K562 (cell line): ENCODE measurements around the gene CENPX. TPM values are rescaled to one million over a fixed set of nuclear protein-coding genes. Genes with fewer than 3 reads are reported as not detected.

ENCODE experiments used
- CBX8 ChIP-seq: fragments of 200-600 bp; sonication (generic); IDR thresholded peaks from 2 replicates; pipeline ENCODE4 v1.6.1; 2012; ENCODE audit warnings: borderline replicate concordance, mixed run types, low read depth, mild to moderate bottlenecking, moderate library complexity, mixed read lengths, low read length, control low read depth, inconsistent platforms; ENCODE audit not compliant: poor library complexity, severe bottlenecking; ENCODE audit errors: extremely low read depth
- CEBPB ChIP-seq: fragments of 450-650 bp; IDR thresholded peaks from 2 replicates; pipeline ENCODE4 v1.6.1; 2016; ENCODE audit warnings: missing genetic modification characterization, missing compliant biosample characterization
- MEIS2 ChIP-seq: fragments of 450-650 bp; IDR thresholded peaks from 2 replicates; pipeline ENCODE4 v1.6.1; 2014; ENCODE audit warnings: mild to moderate bottlenecking; ENCODE audit not compliant: partially characterized antibody
- MXI1 ChIP-seq: IDR thresholded peaks from 2 replicates; pipeline ENCODE4 v1.6.1; 2011; ENCODE audit warnings: low read depth, mild to moderate bottlenecking, improper control_type of control experiment, low read length
- POLR2AphosphoS5 ChIP-seq: IDR thresholded peaks from 2 replicates; pipeline ENCODE4 v1.6.1; 2011; ENCODE audit warnings: mild to moderate bottlenecking, low read depth, low read length, moderate library complexity; ENCODE audit not compliant: control insufficient read depth, insufficient read depth
- PTTG1 ChIP-seq: fragments of 450-650 bp; IDR thresholded peaks from 2 replicates; pipeline ENCODE4 v1.6.1; 2016; ENCODE audit warnings: low read depth, mild to moderate bottlenecking, missing genetic modification characterization, missing compliant biosample characterization
- RBM25 ChIP-seq: fragments of 200-400 bp; formaldehyde crosslinking; IDR thresholded peaks from 2 replicates; pipeline ENCODE4 v1.6.1; 2018; ENCODE audit warnings: low read length, low read depth, moderate library complexity; ENCODE audit not compliant: severe bottlenecking
- RNF2 ChIP-seq: sonication (generic); IDR thresholded peaks from 2 replicates; pipeline ENCODE4 v1.6.1; 2016
- TAF7 ChIP-seq: fragments of 450-650 bp; IDR thresholded peaks from 2 replicates; pipeline ENCODE4 v1.6.1; 2016; ENCODE audit warnings: missing genetic modification characterization, missing compliant biosample characterization
- YY1 ChIP-seq, 3 experiments: IDR thresholded peaks; 2 replicates each; pipeline ENCODE4 v1.6.1; 2011; ENCODE audit warnings: low read length in 2 of 3, mild to moderate bottlenecking in 2 of 3, moderate library complexity in 2 of 3, borderline replicate concordance in 1 of 3, control low read depth in 1 of 3, low read depth in 1 of 3; ENCODE audit not compliant: insufficient read depth in 3 of 3, insufficient replicate concordance in 2 of 3, control insufficient read depth in 1 of 3, insufficient read length in 1 of 3; ENCODE audit errors: extremely low read depth in 1 of 3
- ZNF197 ChIP-seq: fragments of 200-800 bp; sonication (Bioruptor generic); IDR thresholded peaks from 2 replicates; pipeline ENCODE4 v1.6.1; 2016; ENCODE audit warnings: low read depth, missing genetic modification characterization, missing compliant biosample characterization
- ZNF282 ChIP-seq: sonication (generic); formaldehyde crosslinking; IDR thresholded peaks from 2 replicates; pipeline ENCODE4 v1.8.1; 2023; ENCODE audit warnings: missing genetic modification reagents
- ZNF347 ChIP-seq: fragments of 450-650 bp; formaldehyde crosslinking; IDR thresholded peaks from 2 replicates; pipeline ENCODE4 v1.4.0; 2020; ENCODE audit warnings: low read depth, mild to moderate bottlenecking, moderate library complexity
- ZNF354B ChIP-seq: fragments of 250-450 bp; sonication (Bioruptor Pico); IDR thresholded peaks from 2 replicates; pipeline ENCODE4 v1.4.0; 2020
- polyA plus RNA-seq, 8 experiments: library from polyadenylated mRNA; depleted of rRNA in 4 of 8; stranded (reverse) in 5 of 8; unstranded in 3 of 8; fragments of >200 nt; fragmentation: Nextera tagmentation in 2 of 8; fragmentation: Illumina TruSeq in 1 of 8; extraction: Ambion mirVana in 2 of 8; extraction: Trizol in 1 of 8; gene quantifications; 2 replicates each; pipeline versions ENCODE4 v1.2.1 to v1.2.3, GENCODE V29; 2011 to 2014; ENCODE audit warnings: inconsistent platforms in 1 of 8, missing spikeins in 1 of 8
- total RNA-seq, 7 experiments: library from RNA; depleted of rRNA in 6 of 7; stranded (reverse); fragments of >200 nt in 6 of 7; fragmentation: Illumina TruSeq in 2 of 7; extraction: Trizol in 2 of 7; gene quantifications; 2 replicates each; pipeline versions ENCODE4 v1.2.1 to v1.2.3, GENCODE V29; 2011 to 2021; ENCODE audit warnings: low replicate concordance in 1 of 7
- TF ChIP-seq, protein P1 (sequence below): fragments of 450-650 bp; IDR thresholded peaks from 2 replicates; pipeline ENCODE4 v1.6.1; 2016; ENCODE audit warnings: borderline replicate concordance
- TF ChIP-seq, protein P2 (sequence below): IDR thresholded peaks from 3 replicates; pipeline ENCODE4 v1.6.1; 2011; ENCODE audit warnings: borderline replicate concordance, mild to moderate bottlenecking, moderate library complexity; ENCODE audit not compliant: insufficient read length; ENCODE audit errors: extremely low read depth
- TF ChIP-seq, protein P3 (sequence below): fragments of 250-450 bp; sonication (Bioruptor Pico); IDR thresholded peaks from 2 replicates; pipeline ENCODE4 v1.4.0; 2020; ENCODE audit warnings: borderline replicate concordance
- TF ChIP-seq, protein P4 (sequence below): fragments of 250-450 bp; sonication (Bioruptor Pico); IDR thresholded peaks from 2 replicates; pipeline ENCODE4 v1.5.0; 2020; ENCODE audit warnings: mild to moderate bottlenecking, borderline replicate concordance

CENPX gene
- total and polyA plus RNA-seq, 9 of the 15 experiments (the other 6 are each of a cell fraction or from before 2014, with no cell fraction given), result 32.7 to 352 (median 127) TPM

DNA sequence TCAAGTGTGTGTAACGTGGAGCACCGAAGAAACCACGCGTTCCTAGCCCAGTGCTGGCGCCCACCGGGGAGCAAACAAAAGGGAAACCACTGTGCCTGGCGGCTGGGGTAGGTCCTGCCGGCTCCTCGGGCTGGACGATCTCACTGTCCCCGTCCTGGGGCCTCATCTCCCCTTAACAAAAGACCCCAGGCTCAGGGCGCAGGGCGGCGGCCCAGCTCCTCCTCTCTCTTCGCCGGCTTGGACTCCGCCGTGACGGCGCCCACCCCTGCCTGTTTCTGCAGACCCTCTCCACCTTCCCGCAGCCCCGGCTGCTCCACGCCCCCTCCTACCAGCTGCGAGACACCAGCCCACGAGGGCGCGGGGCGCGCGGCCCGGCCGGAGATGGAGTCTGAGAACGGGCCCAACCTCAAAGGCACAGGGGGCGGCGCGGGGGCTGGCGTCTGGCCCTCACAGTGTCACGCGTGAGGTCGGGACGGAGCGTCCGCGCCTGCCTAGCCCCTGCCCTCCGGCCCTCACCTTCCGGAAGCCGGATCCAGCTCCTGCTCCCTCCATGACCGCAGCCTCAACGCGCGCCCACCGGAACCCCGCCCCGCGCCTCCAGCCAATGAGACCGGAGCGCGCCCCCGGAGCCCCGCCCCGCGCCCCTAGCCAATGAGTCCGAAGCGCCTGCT, at the start of gene CENPX (continued):
- no peak for TF ChIP-seq ZNF347 (CRISPR knock-in tag)
- TF ChIP-seq ZNF197, result no peak
- no peak for TF ChIP-seq PTTG1 (tag)
- no peak for TF ChIP-seq RNF2
- TF ChIP-seq, protein P1, sequence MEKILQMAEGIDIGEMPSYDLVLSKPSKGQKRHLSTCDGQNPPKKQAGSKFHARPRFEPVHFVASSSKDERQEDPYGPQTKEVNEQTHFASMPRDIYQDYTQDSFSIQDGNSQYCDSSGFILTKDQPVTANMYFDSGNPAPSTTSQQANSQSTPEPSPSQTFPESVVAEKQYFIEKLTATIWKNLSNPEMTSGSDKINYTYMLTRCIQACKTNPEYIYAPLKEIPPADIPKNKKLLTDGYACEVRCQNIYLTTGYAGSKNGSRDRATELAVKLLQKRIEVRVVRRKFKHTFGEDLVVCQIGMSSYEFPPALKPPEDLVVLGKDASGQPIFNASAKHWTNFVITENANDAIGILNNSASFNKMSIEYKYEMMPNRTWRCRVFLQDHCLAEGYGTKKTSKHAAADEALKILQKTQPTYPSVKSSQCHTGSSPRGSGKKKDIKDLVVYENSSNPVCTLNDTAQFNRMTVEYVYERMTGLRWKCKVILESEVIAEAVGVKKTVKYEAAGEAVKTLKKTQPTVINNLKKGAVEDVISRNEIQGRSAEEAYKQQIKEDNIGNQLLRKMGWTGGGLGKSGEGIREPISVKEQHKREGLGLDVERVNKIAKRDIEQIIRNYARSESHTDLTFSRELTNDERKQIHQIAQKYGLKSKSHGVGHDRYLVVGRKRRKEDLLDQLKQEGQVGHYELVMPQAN, result peak; percentile 96
- TF ChIP-seq ZNF282, result no peak
- no peak for TF ChIP-seq MEIS2
- TF ChIP-seq MXI1, result peak; percentile 52; the same call in 1 of the 2 replicates
- no peak for TF ChIP-seq TAF7 (tag)
- TF ChIP-seq CBX8, result no peak
- TF ChIP-seq, protein P2, sequence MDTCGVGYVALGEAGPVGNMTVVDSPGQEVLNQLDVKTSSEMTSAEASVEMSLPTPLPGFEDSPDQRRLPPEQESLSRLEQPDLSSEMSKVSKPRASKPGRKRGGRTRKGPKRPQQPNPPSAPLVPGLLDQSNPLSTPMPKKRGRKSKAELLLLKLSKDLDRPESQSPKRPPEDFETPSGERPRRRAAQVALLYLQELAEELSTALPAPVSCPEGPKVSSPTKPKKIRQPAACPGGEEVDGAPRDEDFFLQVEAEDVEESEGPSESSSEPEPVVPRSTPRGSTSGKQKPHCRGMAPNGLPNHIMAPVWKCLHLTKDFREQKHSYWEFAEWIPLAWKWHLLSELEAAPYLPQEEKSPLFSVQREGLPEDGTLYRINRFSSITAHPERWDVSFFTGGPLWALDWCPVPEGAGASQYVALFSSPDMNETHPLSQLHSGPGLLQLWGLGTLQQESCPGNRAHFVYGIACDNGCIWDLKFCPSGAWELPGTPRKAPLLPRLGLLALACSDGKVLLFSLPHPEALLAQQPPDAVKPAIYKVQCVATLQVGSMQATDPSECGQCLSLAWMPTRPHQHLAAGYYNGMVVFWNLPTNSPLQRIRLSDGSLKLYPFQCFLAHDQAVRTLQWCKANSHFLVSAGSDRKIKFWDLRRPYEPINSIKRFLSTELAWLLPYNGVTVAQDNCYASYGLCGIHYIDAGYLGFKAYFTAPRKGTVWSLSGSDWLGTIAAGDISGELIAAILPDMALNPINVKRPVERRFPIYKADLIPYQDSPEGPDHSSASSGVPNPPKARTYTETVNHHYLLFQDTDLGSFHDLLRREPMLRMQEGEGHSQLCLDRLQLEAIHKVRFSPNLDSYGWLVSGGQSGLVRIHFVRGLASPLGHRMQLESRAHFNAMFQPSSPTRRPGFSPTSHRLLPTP, result no peak
- TF ChIP-seq, protein P3, sequence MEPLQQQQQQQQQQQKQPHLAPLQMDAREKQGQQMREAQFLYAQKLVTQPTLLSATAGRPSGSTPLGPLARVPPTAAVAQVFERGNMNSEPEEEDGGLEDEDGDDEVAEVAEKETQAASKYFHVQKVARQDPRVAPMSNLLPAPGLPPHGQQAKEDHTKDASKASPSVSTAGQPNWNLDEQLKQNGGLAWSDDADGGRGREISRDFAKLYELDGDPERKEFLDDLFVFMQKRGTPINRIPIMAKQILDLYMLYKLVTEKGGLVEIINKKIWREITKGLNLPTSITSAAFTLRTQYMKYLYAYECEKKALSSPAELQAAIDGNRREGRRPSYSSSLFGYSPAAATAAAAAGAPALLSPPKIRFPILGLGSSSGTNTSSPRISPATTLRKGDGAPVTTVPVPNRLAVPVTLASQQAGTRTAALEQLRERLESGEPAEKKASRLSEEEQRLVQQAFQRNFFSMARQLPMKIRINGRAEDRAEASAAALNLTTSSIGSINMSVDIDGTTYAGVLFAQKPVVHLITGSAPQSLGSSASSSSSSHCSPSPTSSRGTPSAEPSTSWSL (CRISPR knock-in tag), result no peak
- TF ChIP-seq POLR2AphosphoS5, result no peak
- TF ChIP-seq, protein P4, sequence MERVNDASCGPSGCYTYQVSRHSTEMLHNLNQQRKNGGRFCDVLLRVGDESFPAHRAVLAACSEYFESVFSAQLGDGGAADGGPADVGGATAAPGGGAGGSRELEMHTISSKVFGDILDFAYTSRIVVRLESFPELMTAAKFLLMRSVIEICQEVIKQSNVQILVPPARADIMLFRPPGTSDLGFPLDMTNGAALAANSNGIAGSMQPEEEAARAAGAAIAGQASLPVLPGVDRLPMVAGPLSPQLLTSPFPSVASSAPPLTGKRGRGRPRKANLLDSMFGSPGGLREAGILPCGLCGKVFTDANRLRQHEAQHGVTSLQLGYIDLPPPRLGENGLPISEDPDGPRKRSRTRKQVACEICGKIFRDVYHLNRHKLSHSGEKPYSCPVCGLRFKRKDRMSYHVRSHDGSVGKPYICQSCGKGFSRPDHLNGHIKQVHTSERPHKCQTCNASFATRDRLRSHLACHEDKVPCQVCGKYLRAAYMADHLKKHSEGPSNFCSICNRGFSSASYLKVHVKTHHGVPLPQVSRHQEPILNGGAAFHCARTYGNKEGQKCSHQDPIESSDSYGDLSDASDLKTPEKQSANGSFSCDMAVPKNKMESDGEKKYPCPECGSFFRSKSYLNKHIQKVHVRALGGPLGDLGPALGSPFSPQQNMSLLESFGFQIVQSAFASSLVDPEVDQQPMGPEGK, result no peak
- TF ChIP-seq CEBPB (tag), result no peak
- TF ChIP-seq YY1 (IDR thresholded peaks at IDR 0.05; ENCODE audit: borderline replicate concordance in 1 of 3, control insufficient read depth in 1 of 3, extremely low read depth in 1 of 3, insufficient read depth in 3 of 3, insufficient read length in 1 of 3, insufficient replicate concordance in 2 of 3, low read depth in 1 of 3, low read length in 2 of 3), result peak in 2 of 3 experiments; percentile 49 to 73
- no peak for TF ChIP-seq ZNF354B (CRISPR knock-in tag)
- TF ChIP-seq RBM25, result no peak
